Stimulated activated CD4-positive, alpha-beta T cell treated with anti-CD3 and anti-CD28 coated beads, TNF-alpha, amount 100 ng/mL, for 48 hours (primary cell): ENCODE data around the gene UBTF.

ENCODE experiments used
- DNase-seq, 3 donors: peaks; one replicate each; pipeline ENCODE4 v3.0.0-alpha.2; 2020; ENCODE audit warnings: low read depth in 3 of 3

Gene UBTF

GRCh38 chr17:44170499-44171201 lies 48.8 kb downstream of the UBTF start, which contains the start of gene ASB16:
Gene ASB16, plus strand, starts transcription at chr17:44170704. Its CDS starts 86 bp downstream, at chr17:44170790.
- DNase-seq = no peak

DNA sequence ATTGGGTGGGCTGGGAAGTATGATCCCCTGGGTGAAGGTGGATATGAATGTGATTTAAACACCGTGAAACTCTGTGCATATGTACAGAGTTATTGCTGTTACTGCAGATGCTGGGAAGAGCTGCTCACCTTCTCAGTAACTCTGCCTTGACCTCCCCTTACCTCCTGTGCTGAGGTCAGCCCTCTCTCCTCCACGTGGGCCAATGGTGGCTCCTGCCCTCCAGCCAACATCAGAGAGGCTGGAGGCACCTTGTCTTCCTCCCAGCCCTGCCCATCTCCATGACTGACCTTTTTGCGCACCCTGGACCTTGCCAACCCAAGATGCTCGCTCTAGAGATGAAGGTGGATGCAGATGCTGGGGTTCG lies 49.4 kb downstream of the UBTF start:
- no peak for DNase-seq

GRCh38 chr17:44167181-44167861 lies 52.2 kb downstream of the UBTF start:
- no peak for DNase-seq

DNA sequence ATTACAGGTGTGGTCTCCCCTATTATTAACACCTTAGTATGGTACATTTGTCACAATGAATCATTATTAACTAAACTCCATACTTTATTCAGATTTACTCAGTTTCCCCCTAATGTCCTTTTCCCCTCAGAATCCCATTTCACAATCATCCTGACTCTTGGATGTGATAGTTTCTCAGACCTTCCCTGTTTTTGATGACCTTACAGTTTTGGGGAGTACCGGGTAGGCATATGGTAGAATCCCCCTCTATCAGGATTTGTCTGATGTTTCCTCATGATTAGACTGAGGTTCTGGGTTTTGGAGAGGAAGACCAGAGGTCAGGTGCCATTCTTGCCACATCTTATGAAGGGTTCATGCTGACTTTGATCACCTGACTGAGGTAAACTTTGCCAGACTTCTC lies 55.0 kb downstream of the UBTF start:
- DNase-seq = no peak

- DNase-seq = no peak
Observed at GRCh38 chr17:44159519-44160210, 59.8 kb downstream of the UBTF start.

- DNase-seq = no peak
Observed at GRCh38 chr17:44155488-44155887, 64.0 kb downstream of the UBTF start.
